ENCODE results near the gene NDRG3.

NDRG3 gene

DNA sequence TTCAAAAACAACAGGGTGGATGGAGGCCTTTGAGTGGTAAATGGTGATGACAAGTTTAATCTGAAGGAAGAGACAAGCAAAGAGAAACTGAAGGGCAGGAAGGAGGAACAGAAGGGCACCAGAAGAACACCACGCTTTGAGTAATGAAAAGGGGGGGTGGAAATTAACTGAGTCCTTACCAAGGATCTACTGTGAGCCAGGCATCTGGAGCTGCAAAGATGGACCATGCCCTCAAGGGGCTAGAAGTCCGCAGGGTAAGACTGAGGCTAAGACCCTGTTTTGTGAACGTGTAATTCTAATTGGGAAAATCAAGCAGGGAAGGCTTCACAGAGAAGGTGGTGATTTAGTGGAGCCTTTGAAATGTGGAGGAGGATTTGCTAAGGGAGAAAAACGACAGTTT, 1.6 kb downstream of the NDRG3 start:
- H3K79me1 ChIP-seq (ENCODE audit: low read depth, low read length), result no peaks in the 10 kb centered on the region
- no peak overlapping the region for H2BK12ac ChIP-seq (ENCODE audit: low read length)
- no peak overlapping the region for H2BK15ac ChIP-seq (ENCODE audit: low read length)
- no peak overlapping the region for H2AK5ac ChIP-seq (ENCODE audit: low read depth, low read length)
- no peak overlapping the region for H3K27ac ChIP-seq (replicated peaks; ENCODE audit: low read length)
- H3K4me2 ChIP-seq (ENCODE audit: insufficient read depth, low read length, poor library complexity, severe bottlenecking), result no peak overlapping the region
- no peak overlapping the region for H4K91ac ChIP-seq (ENCODE audit: low read depth, low read length, poor library complexity)
- no peak overlapping the region for H3K9ac ChIP-seq (ENCODE audit: low read depth, low read length, poor library complexity)
- peaks cover 4 to 5% of the 10 kb centered on the region in 2 donors for H3K4me1 ChIP-seq (ENCODE audit: control insufficient read depth in 2 of 2, insufficient read depth in 1 of 2, low read depth in 1 of 2, low read length in 2 of 2)
- H2BK120ac ChIP-seq (ENCODE audit: low read depth, low read length), result no peak overlapping the region
- H3K4me3 ChIP-seq (ENCODE audit: low read length in 2 of 2), result no peak overlapping the region
- H3K36me3 ChIP-seq (replicated peaks in 1 of 2; ENCODE audit: control insufficient read depth in 2 of 2, insufficient read depth in 2 of 2, low read length in 2 of 2), result peaks cover 0 to 3% of the 10 kb centered on the region in 2 donors
- no peak overlapping the region for H2BK5ac ChIP-seq (ENCODE audit: low read length)
- no peak overlapping the region for H4K8ac ChIP-seq (ENCODE audit: low read depth, low read length)
- no peak overlapping the region for H3K18ac ChIP-seq (ENCODE audit: low read length)
- H3K14ac ChIP-seq (ENCODE audit: low read length), result no peak overlapping the region
- no peak for DNase-seq (ENCODE audit: low spot score)
- no peak overlapping the region for H2AFZ ChIP-seq (ENCODE audit: low read length)
- peaks cover 0 to 3% of the 10 kb centered on the region in 2 donors for H3K9me3 ChIP-seq (replicated peaks in 1 of 2; ENCODE audit: control insufficient read depth in 2 of 2, insufficient read depth in 1 of 2, low read depth in 1 of 2, low read length in 2 of 2)
- peaks cover 0 to 4% (median 0%) of the 10 kb centered on the region in 3 experiments for H3K27me3 ChIP-seq (ENCODE audit: control insufficient read depth in 3 of 3, insufficient read depth in 3 of 3, low read depth in 1 of 3, low read length in 3 of 3)
- H3K4ac ChIP-seq (ENCODE audit: low read length), result no peak overlapping the region
- no peak overlapping the region for H3K23ac ChIP-seq (ENCODE audit: low read depth, low read length, poor library complexity)
- no CpG with 5 or more reads among the region's 4 CpGs for WGBS, 2 donors (ENCODE audit: extremely low coverage in 2 of 2, insufficient read length in 2 of 2, insufficient replicate concordance in 1 of 2)

DNA sequence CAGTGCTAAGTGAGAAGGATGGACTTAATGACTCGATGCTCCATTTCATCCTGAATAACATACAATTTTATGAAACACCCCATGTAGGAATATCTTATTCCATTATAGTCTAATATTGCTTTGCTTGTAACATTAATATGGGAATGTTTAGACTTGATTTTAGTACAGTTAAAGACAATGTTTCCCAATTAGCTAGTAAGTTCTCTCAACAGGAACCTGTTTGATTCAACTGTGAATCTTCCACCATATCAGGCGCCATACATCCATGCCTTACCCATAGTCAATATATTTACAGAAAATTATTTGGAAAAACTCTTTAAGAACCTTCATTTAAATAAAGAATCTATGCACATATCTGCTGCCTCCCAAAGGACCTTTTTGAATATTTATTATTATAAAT, 3.3 kb downstream of the NDRG3 start:
- no peak overlapping the region for H2AK5ac ChIP-seq (ENCODE audit: low read depth, low read length)
- H3K36me3 ChIP-seq (replicated peaks in 1 of 2; ENCODE audit: control insufficient read depth in 2 of 2, insufficient read depth in 2 of 2, low read length in 2 of 2), result peaks cover 0 to 3% of the 10 kb centered on the region in 2 donors
- H3K79me1 ChIP-seq (ENCODE audit: low read depth, low read length), result no peaks in the 10 kb centered on the region
- H2AFZ ChIP-seq (ENCODE audit: low read length), result no peak overlapping the region
- no peak overlapping the region for H3K4me2 ChIP-seq (ENCODE audit: insufficient read depth, low read length, poor library complexity, severe bottlenecking)
- H2BK12ac ChIP-seq (ENCODE audit: low read length), result no peak overlapping the region
- DNase-seq (ENCODE audit: low spot score), result no peak
- H2BK15ac ChIP-seq (ENCODE audit: low read length), result no peak overlapping the region
- H3K23ac ChIP-seq (ENCODE audit: low read depth, low read length, poor library complexity), result no peak overlapping the region
- H4K8ac ChIP-seq (ENCODE audit: low read depth, low read length), result no peak overlapping the region
- no peak overlapping the region for H3K4me3 ChIP-seq (ENCODE audit: low read length in 2 of 2)
- peaks cover 0 to 4% (median 0%) of the 10 kb centered on the region in 3 experiments for H3K27me3 ChIP-seq (ENCODE audit: control insufficient read depth in 3 of 3, insufficient read depth in 3 of 3, low read depth in 1 of 3, low read length in 3 of 3)
- no peak overlapping the region for H2BK120ac ChIP-seq (ENCODE audit: low read depth, low read length)
- H3K9ac ChIP-seq (ENCODE audit: low read depth, low read length, poor library complexity), result no peak overlapping the region
- no peak overlapping the region for H3K14ac ChIP-seq (ENCODE audit: low read length)
- H3K27ac ChIP-seq (replicated peaks; ENCODE audit: low read length), result no peak overlapping the region
- peaks cover 4 to 5% of the 10 kb centered on the region in 2 donors for H3K4me1 ChIP-seq (ENCODE audit: control insufficient read depth in 2 of 2, insufficient read depth in 1 of 2, low read depth in 1 of 2, low read length in 2 of 2)
- H4K91ac ChIP-seq (ENCODE audit: low read depth, low read length, poor library complexity), result no peak overlapping the region
- no peak overlapping the region for H3K4ac ChIP-seq (ENCODE audit: low read length)
- H3K9me3 ChIP-seq (replicated peaks in 1 of 2; ENCODE audit: control insufficient read depth in 2 of 2, insufficient read depth in 1 of 2, low read depth in 1 of 2, low read length in 2 of 2), result peaks cover 0 to 3% of the 10 kb centered on the region in 2 donors
- no peak overlapping the region for H3K18ac ChIP-seq (ENCODE audit: low read length)
- no CpG with 5 or more reads among the region's 2 CpGs for WGBS, 2 donors (ENCODE audit: extremely low coverage in 2 of 2, insufficient read length in 2 of 2, insufficient replicate concordance in 1 of 2)
- no peak overlapping the region for H2BK5ac ChIP-seq (ENCODE audit: low read length)

GRCh38 chr20:36741072-36741471, 4.8 kb downstream of the NDRG3 start:
- WGBS, 2 donors (ENCODE audit: extremely low coverage in 2 of 2, insufficient read length in 2 of 2, insufficient replicate concordance in 1 of 2), result no CpG with 5 or more reads among the region's 4 CpGs
- H3K4me1 ChIP-seq (ENCODE audit: control insufficient read depth in 2 of 2, insufficient read depth in 1 of 2, low read depth in 1 of 2, low read length in 2 of 2), result peaks cover 4 to 5% of the 10 kb centered on the region in 2 donors

GRCh38 chr20:36737183-36737499, 8.7 kb downstream of the NDRG3 start:
- H3K27ac ChIP-seq (replicated peaks; ENCODE audit: low read length), result no peak overlapping the region

More at GRCh38 chr20:36741072-36741471, 4.8 kb downstream of the NDRG3 start:
- Histone ChIP-seq H3K79me1 (ENCODE audit: low read depth, low read length) (no peaks in the 10 kb centered on the region), H3K9ac (ENCODE audit: low read depth, low read length, poor library complexity) (no peak overlapping the region), H2AFZ (ENCODE audit: low read length) (no peak overlapping the region), H3K9me3 (replicated peaks in 1 of 2; ENCODE audit: control insufficient read depth in 2 of 2, insufficient read depth in 1 of 2, low read depth in 1 of 2, low read length in 2 of 2) (peaks cover 0 to 3% of the 10 kb centered on the region in 2 donors), H4K8ac (ENCODE audit: low read depth, low read length) (no peak overlapping the region), H3K36me3 (replicated peaks in 1 of 2; ENCODE audit: control insufficient read depth in 2 of 2, insufficient read depth in 2 of 2, low read length in 2 of 2) (peaks cover 0 to 3% of the 10 kb centered on the region in 2 donors), H2BK120ac (ENCODE audit: low read depth, low read length) (no peak overlapping the region), H4K91ac (ENCODE audit: low read depth, low read length, poor library complexity) (no peak overlapping the region), H3K14ac (ENCODE audit: low read length) (no peak overlapping the region), H2BK15ac (ENCODE audit: low read length) (no peak overlapping the region), H3K27ac (replicated peaks; ENCODE audit: low read length) (no peak overlapping the region), H3K4me3 (ENCODE audit: low read length in 2 of 2) (no peak overlapping the region), H3K27me3 (ENCODE audit: control insufficient read depth in 3 of 3, insufficient read depth in 3 of 3, low read depth in 1 of 3, low read length in 3 of 3) (peaks cover 0 to 4% (median 0%) of the 10 kb centered on the region in 3 experiments), H3K18ac (ENCODE audit: low read length) (no peak overlapping the region), H2AK5ac (ENCODE audit: low read depth, low read length) (no peak overlapping the region), H3K23ac (ENCODE audit: low read depth, low read length, poor library complexity) (no peak overlapping the region), H3K4ac (ENCODE audit: low read length) (no peak overlapping the region), H3K4me2 (ENCODE audit: insufficient read depth, low read length, poor library complexity, severe bottlenecking) (no peak overlapping the region), H2BK5ac (ENCODE audit: low read length) (no peak overlapping the region), H2BK12ac (ENCODE audit: low read length) (no peak overlapping the region)
- no peak for DNase-seq (ENCODE audit: low spot score)

More at GRCh38 chr20:36737183-36737499, 8.7 kb downstream of the NDRG3 start:
- H3K14ac ChIP-seq (ENCODE audit: low read length), result no peak overlapping the region
- H3K4me1 ChIP-seq (ENCODE audit: control insufficient read depth in 2 of 2, insufficient read depth in 1 of 2, low read depth in 1 of 2, low read length in 2 of 2), result peaks cover 0 to 4% of the 10 kb centered on the region in 2 donors
- no peak overlapping the region for H3K18ac ChIP-seq (ENCODE audit: low read length)
- no peaks in the 10 kb centered on the region for H3K36me3 ChIP-seq (replicated peaks in 1 of 2; ENCODE audit: control insufficient read depth in 2 of 2, insufficient read depth in 2 of 2, low read length in 2 of 2)
- no peak overlapping the region for H3K4me3 ChIP-seq (ENCODE audit: low read length in 2 of 2)
- H2BK12ac ChIP-seq (ENCODE audit: low read length), result no peak overlapping the region
- WGBS, 2 donors (ENCODE audit: extremely low coverage in 2 of 2, insufficient read length in 2 of 2, insufficient replicate concordance in 1 of 2), result no CpG with 5 or more reads among the region's 6 CpGs
- H3K27me3 ChIP-seq (ENCODE audit: control insufficient read depth in 3 of 3, insufficient read depth in 3 of 3, low read depth in 1 of 3, low read length in 3 of 3), result no peaks in the 10 kb centered on the region
- H3K23ac ChIP-seq (ENCODE audit: low read depth, low read length, poor library complexity), result no peak overlapping the region
- DNase-seq (ENCODE audit: low spot score), result no peak
- H3K9me3 ChIP-seq (replicated peaks in 1 of 2; ENCODE audit: control insufficient read depth in 2 of 2, insufficient read depth in 1 of 2, low read depth in 1 of 2, low read length in 2 of 2), result no peaks in the 10 kb centered on the region
- no peak overlapping the region for H2BK5ac ChIP-seq (ENCODE audit: low read length)
- H2BK15ac ChIP-seq (ENCODE audit: low read length), result no peak overlapping the region
- no peak overlapping the region for H2AFZ ChIP-seq (ENCODE audit: low read length)
- H3K4ac ChIP-seq (ENCODE audit: low read length), result no peak overlapping the region
- H3K9ac ChIP-seq (ENCODE audit: low read depth, low read length, poor library complexity), result no peak overlapping the region
- H3K79me1 ChIP-seq (ENCODE audit: low read depth, low read length), result no peaks in the 10 kb centered on the region
- H2AK5ac ChIP-seq (ENCODE audit: low read depth, low read length), result no peak overlapping the region
- no peak overlapping the region for H4K91ac ChIP-seq (ENCODE audit: low read depth, low read length, poor library complexity)
- H2BK120ac ChIP-seq (ENCODE audit: low read depth, low read length), result no peak overlapping the region
- no peak overlapping the region for H4K8ac ChIP-seq (ENCODE audit: low read depth, low read length)
- no peak overlapping the region for H3K4me2 ChIP-seq (ENCODE audit: insufficient read depth, low read length, poor library complexity, severe bottlenecking)
